Mucosa of rectum (tissue), 2 donors: ENCODE data around the gene FILIP1L.

Experiments
- H3K27ac ChIP-seq, 2 donors: one replicate each; pipeline ENCODE4 v1.7.0; 2013; ENCODE audit warnings: inconsistent platforms in 2 of 2, low read depth in 2 of 2, low read length in 2 of 2
- H3K27me3 ChIP-seq, 2 donors: one replicate each; pipeline ENCODE4 v1.7.0; 2013; ENCODE audit warnings: low read length in 2 of 2; ENCODE audit not compliant: control insufficient read depth in 2 of 2, insufficient read depth in 2 of 2
- H3K36me3 ChIP-seq, 2 donors: one replicate each; pipeline ENCODE4 v1.7.0; 2013; ENCODE audit warnings: low read length in 2 of 2; ENCODE audit not compliant: control insufficient read depth in 2 of 2, insufficient read depth in 2 of 2
- H3K4me1 ChIP-seq, 2 donors: one replicate each; pipeline ENCODE4 v1.7.0; 2013; ENCODE audit warnings: low read length in 2 of 2, mild to moderate bottlenecking in 1 of 2; ENCODE audit not compliant: control insufficient read depth in 2 of 2, insufficient read depth in 2 of 2
- H3K4me3 ChIP-seq, 2 donors: one replicate each; pipeline ENCODE4 v1.7.0; 2013; ENCODE audit warnings: low read length in 2 of 2
- H3K9ac ChIP-seq, 2 donors: one replicate each; pipeline ENCODE4 v1.7.0; 2013; ENCODE audit warnings: low read length in 2 of 2, low read depth in 1 of 2, mild to moderate bottlenecking in 1 of 2
- H3K9me3 ChIP-seq, 2 donors: one replicate each; pipeline ENCODE4 v1.7.0; 2013; ENCODE audit warnings: low read length in 2 of 2; ENCODE audit not compliant: control insufficient read depth in 2 of 2
- donor health status: healthy.
- donor health status: Normal muscosa, but diverticular disease.

FILIP1L gene

DNA sequence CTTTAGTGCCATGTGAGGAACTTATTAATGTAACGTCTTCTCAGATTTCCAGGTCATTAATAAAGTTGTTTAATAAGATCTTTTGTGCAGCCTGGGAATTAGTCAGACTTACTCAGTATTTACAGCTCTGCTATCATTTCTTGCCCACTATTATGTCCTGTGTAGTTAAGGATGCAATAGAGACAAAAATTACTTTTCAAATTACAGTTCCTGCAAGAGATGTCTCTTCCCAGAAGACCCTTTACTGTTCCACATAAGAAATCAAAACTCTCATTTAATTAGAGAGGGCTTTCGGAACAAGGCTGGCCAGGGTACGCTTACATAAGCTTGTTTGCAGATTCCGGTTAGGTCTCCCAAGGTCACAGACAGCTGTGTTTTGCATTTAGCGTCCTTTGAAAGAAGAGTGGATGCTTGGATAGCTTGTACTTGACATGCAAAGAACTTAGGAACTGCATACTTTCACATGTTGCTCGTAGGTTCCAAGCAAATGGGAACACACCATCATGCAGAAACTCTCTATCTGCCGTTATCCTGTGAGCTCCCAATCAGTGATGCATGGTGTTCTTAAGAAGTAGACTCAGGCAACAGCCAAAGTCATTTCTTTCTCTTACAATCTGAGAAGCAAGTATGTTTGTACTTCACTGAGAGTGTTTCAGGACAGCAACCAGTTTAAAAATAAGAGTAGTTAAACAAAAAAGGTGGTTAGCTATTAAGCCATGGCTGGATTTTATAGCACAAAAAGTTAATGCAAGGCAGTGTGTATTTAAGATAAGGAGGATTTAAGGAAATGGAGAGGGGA lies 37.4 kb downstream of the FILIP1L start:
- Histone ChIP-seq H3K4me1 (peaks cover 8 to 22% of the 10 kb centered on the region in 2 donors), H3K9ac (no peak overlapping the region), H3K4me3 (peak overlapping the region; percentile 8 to 13)

DNA sequence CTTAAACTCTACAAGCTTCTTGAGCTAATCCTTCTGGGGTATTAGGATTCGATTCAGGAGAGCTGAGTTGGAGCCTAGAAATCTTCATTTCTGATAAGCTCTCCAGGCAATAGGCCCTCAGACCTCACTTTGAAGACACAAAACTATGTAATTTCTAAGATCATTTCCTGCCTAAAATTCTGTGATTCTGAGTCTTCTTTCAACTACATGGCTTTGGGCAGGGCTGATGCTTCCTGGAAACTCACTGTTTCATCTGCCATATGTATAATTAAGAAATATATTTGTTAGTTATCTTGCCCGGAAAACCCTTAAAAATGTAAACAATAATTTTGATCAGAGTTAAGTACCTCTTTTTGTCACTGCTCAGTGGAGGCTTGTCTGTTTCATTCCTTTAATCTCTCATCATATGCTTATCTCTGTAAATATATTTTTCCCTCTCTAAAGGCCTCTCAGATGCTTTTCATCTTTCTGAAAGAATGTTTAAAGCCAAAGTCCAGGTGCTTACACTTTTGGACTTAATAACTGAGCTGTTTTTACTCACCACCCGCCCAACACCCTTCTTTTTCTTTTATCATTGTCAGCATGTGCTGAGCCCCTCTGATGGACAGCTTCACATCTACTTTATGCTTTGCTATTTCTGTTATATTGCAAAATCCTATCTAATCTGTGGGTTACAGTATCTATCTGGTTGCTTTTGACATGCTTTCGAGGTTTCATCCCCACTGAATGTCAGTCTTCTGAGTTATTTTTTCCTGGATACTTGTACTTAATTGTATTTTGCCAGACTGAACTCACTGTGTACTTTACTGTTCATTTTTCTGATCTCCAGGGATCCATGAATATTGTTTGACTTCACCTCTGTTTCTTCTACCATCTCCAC lies 38.2 kb downstream of the FILIP1L start:
- Histone ChIP-seq H3K36me3 (no peaks in the 10 kb centered on the region), H3K9me3 (no peaks in the 10 kb centered on the region), H3K4me3 (no peak overlapping the region), H3K27ac (peak overlapping the region; percentile 49 to 50), H3K27me3 (no peaks in the 10 kb centered on the region), H3K9ac (no peak overlapping the region), H3K4me1 (peaks cover 8 to 22% of the 10 kb centered on the region in 2 donors)

More for the DNA sequence above, 37.4 kb downstream of the FILIP1L start:
- Histone ChIP-seq H3K36me3 (no peaks in the 10 kb centered on the region), H3K27ac (peak overlapping the region; percentile 48 to 50), H3K27me3 (no peaks in the 10 kb centered on the region), H3K9me3 (no peaks in the 10 kb centered on the region)

DNA sequence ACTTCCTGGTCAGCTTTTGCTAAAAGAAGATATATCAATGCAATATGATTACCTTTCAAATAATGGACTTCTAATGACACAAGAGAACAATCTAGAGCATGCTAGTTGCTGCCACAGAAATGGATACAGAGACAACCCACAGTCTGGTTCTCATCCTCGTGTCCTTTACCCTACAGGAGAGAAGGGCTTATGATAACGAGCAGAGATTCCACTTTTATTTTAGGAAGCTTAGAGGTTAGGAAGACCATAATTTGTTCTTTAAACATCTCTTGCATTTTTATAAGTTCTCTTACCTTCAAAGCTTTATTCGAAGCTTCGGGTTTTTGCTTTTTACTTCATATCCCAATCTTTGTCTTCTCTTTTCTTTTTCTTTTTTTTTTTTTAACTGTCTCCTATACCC lies 39.1 kb downstream of the FILIP1L start:
- Histone ChIP-seq H3K9me3 (no peaks in the 10 kb centered on the region), H3K4me3 (no peak overlapping the region), H3K36me3 (no peaks in the 10 kb centered on the region), H3K4me1 (peaks cover 8 to 22% of the 10 kb centered on the region in 2 donors), H3K27ac (no peak overlapping the region), H3K27me3 (no peaks in the 10 kb centered on the region), H3K9ac (no peak overlapping the region)

DNA sequence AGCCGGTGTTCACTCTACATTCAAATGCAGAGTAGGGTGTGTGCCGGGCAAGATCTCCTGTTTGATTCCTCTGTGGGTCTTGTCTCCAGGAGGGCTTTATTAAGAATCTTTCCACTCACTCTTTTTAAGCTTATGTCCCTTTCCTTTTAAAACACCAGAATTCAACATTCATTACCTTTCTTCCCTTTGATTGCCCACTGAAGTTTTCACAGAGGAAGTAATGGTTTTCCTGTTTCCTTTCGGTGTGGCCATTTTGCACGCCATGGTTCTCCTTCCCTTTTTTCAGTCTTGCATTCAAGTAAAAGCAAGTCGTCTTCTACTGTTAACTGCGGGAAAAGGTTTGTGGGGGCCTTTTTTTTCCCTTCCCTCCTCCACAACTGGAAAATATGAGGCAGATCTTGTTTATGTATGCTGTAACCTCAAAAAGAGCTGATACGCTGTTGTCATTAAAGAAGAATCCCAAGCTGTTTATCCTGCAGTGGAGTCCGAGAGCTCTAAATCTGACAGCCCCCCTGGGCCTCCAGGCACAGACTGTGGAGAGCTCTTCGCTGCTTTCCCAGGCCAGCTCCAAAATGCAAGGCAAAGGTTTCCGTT lies 40.5 kb downstream of the FILIP1L start:
- no peaks in the 10 kb centered on the region for H3K9me3 ChIP-seq
- no peak overlapping the region for H3K4me3 ChIP-seq
- H3K9ac ChIP-seq, result no peak overlapping the region
- peak overlapping the region; percentile 64 to 69 for H3K27ac ChIP-seq
- peaks cover 8 to 26% of the 10 kb centered on the region in 2 donors for H3K4me1 ChIP-seq
- no peaks in the 10 kb centered on the region for H3K27me3 ChIP-seq
- no peaks in the 10 kb centered on the region for H3K36me3 ChIP-seq

DNA sequence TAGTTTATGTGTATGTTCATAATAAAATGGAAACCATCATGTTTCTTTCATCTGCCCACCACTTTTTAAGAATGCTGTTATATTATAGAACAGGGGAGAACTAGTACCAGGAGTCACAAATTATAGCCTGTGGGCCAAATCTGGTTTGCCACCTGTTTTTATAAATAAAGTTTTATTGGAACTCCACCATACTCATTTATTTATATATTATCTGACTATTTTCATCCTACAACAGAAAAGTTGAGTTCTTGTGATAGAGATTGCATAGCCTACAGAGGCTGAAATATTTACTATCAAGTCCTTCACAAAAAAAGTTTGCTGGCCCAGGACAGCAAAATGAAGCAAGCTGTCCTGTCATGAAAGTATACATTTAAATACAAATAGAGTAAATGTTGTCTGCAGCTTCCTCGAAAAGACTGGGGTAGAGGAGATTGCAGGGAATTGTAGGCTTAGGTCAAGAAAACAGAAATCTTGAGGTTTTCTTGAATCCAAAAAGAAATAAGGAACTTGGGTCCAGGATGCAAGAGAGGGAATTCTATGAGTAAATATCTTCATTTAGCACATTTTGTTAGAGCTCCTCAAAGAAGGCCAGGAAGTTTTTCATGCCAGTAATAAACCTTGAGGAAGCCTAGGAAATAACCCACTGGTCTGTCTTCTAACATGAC lies 41.1 kb downstream of the FILIP1L start:
- no peak overlapping the region for H3K4me3 ChIP-seq

DNA sequence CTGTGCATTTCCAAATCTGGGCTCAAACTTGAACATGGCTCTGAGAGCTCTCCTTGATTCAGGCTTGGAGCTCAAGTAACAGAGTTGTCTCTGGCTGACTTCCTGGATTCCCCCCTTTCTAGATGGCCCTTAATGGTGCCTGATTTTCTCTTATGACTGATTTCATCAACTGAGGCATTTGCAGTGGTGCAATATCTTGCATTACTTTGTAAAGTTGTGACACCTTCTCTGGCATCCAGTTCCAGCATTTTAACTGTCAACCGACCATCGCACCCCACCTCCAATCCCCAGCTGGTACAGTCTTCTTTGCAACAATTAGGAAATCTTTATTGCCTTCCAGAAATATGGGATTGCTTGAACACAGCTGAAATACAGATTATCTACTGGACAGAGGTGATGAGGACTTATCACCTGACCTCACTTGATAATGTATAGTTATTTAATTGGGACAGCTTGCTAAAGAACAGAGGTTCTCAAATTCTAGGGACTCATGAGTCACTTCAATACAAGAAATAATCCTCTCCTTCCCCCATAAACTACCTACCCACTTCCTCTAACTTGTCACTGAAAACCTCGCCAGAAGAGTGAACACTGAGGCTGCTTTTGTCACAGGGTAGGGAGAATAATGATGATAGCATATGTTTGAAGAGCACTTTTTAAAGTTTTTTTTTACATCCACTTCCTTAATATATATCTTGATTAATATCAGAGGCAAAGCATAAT lies 41.8 kb downstream of the FILIP1L start:
- Histone ChIP-seq H3K27me3 (no peaks in the 10 kb centered on the region), H3K4me3 (no peak overlapping the region), H3K4me1 (peaks cover 8 to 29% of the 10 kb centered on the region in 2 donors), H3K9ac (no peak overlapping the region), H3K36me3 (no peaks in the 10 kb centered on the region), H3K27ac (peak overlapping the region in 1 of 2 donors; percentile 2), H3K9me3 (no peaks in the 10 kb centered on the region)

More for the DNA sequence above, 41.1 kb downstream of the FILIP1L start:
- Histone ChIP-seq H3K4me1 (peaks cover 8 to 26% of the 10 kb centered on the region in 2 donors), H3K36me3 (no peaks in the 10 kb centered on the region), H3K9ac (no peak overlapping the region), H3K27me3 (no peaks in the 10 kb centered on the region), H3K9me3 (no peaks in the 10 kb centered on the region), H3K27ac (peak overlapping the region; percentile 64 to 69)

DNA sequence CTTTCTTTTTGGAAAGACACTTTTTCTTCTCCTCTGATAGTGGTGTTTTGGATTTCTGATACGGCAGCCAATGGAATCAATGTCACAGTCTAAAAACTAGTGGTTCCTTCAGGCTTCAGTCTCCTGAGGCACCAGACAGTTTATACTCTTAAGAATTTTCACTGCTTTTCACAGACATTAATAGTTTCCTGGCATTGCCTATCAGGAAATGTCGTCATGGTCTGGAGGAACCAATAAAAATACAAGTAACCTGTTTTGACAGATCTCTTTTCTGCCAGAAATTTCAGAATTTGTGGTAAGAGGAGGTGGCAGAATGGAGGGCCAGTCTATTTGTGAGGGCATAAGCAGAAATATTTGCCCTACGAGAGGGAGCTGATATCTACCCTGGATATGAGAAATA lies 44.8 kb downstream of the FILIP1L start:
- Histone ChIP-seq H3K9ac (no peak overlapping the region), H3K36me3 (no peaks in the 10 kb centered on the region), H3K27ac (no peak overlapping the region), H3K4me3 (no peak overlapping the region), H3K9me3 (no peaks in the 10 kb centered on the region), H3K4me1 (peaks cover 4 to 14% of the 10 kb centered on the region in 2 donors), H3K27me3 (no peaks in the 10 kb centered on the region)

DNA sequence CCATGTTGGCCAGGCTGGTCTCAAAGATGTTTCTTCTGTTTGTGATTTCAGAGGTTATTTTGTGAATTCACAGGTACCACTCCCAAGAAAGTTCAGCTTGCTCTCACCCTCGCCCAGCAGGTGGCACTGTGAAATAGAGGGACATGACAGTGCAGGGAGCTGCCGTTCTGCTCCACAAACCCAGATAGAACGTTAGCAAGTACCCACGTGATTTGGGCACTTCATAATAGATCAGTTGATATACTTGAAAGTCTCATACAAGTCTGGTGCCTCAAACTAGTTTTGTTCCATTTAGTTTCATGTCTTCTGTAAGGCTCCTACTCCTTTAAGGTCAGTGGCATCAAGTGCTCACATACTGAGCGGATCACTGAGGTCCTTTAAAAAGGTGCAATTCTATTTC lies 45.5 kb downstream of the FILIP1L start:
- H3K36me3 ChIP-seq, result no peaks in the 10 kb centered on the region
- H3K4me1 ChIP-seq, result peaks cover 0 to 11% of the 10 kb centered on the region in 2 donors
- H3K9me3 ChIP-seq, result no peaks in the 10 kb centered on the region
- H3K27ac ChIP-seq, result no peak overlapping the region
- no peak overlapping the region for H3K4me3 ChIP-seq
- H3K9ac ChIP-seq, result no peak overlapping the region
- no peaks in the 10 kb centered on the region for H3K27me3 ChIP-seq

DNA sequence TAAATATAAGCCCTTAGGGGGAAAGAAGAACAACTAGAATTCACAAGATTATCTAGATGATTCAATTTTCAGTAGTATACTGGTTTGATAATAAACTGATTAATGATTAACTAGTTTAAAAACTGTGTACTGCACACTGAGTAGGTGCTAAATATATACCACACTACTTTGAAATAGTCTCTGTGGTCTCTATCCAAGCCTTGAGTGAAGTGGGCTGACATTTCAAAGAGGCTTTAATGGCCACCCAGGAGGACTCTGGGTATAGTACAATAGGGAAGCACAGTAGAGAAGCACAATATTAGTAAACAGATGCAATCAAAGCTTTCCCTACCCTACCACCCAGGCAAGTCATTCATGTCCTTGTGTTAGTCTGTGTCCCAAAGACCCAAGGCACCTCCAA lies 46.7 kb downstream of the FILIP1L start:
- H3K4me3 ChIP-seq, result no peak overlapping the region
- no peak overlapping the region for H3K27ac ChIP-seq
- H3K36me3 ChIP-seq, result no peaks in the 10 kb centered on the region
- H3K4me1 ChIP-seq, result peaks cover 0 to 7% of the 10 kb centered on the region in 2 donors
- no peaks in the 10 kb centered on the region for H3K9me3 ChIP-seq
- H3K9ac ChIP-seq, result no peak overlapping the region
- H3K27me3 ChIP-seq, result no peaks in the 10 kb centered on the region
